ENCODE results near the gene DGCR2. TPM values are rescaled to one million over a fixed set of nuclear protein-coding genes. Genes with fewer than 3 reads are reported as not detected.

Gene DGCR2
- total RNA-seq, 1 experiment from 2014 or later, result 42.9 TPM

GRCh38 chr22:19137384-19138216 lies 15.4 kb upstream of the DGCR2 start:
- CTCF ChIA-PET, result no interaction called here
- RAD21 ChIA-PET (ENCODE audit: low non-redundant PET in 1 of 2, low total read pairs in 2 of 2, uncharacterized antibody in 2 of 2, unreplicated experiment in 2 of 2), result no interaction called here

More at GRCh38 chr22:19137384-19138216, 15.4 kb upstream of the DGCR2 start:
- intact Hi-C loops (cut with micrococcal nuclease), result no loop called here
- Histone ChIP-seq H3K9me2 (ENCODE audit: insufficient read depth) (no peaks in the 10 kb centered on the region), H2AFZ (ENCODE audit: low read depth, low read length, poor library complexity, severe bottlenecking) (no peak overlapping the region), H3K27ac (ENCODE audit: low read depth, low read length) (no peak overlapping the region), H3K4me1 (ENCODE audit: control insufficient read depth in 1 of 2, insufficient read depth in 2 of 2, low read length in 2 of 2) (no peaks in the 10 kb centered on the region), H3K9ac (ENCODE audit: low read length) (no peak overlapping the region), H3K79me2 (ENCODE audit: insufficient read depth, low read length) (peaks cover 5% of the 10 kb centered on the region; the same call in 1 of the 2 replicates), H3K9me3 (ENCODE audit: control insufficient read depth in 1 of 2, insufficient read depth in 1 of 2, low read depth in 1 of 2, low read length in 2 of 2) (no peaks in the 10 kb centered on the region), H3K27me3 (ENCODE audit: insufficient read depth, low read length) (no peaks in the 10 kb centered on the region), H4K20me1 (ENCODE audit: insufficient read depth) (no peaks in the 10 kb centered on the region), H3K36me3 (ENCODE audit: control insufficient read depth in 1 of 2, insufficient read depth in 2 of 2, low read length in 2 of 2) (peaks cover 37 to 47% of the 10 kb centered on the region in 2 experiments; a peak in 3 of 4 replicates), H3K4me3 (replicated peaks in 1 of 2; ENCODE audit: low read depth in 1 of 2, low read length in 2 of 2) (no peak overlapping the region), H3K4me2 (ENCODE audit: low read length) (no peak overlapping the region)
- no peak for DNase-seq (ENCODE audit: low read depth, low spot score)
- ATAC-seq, result no peak
- no TSS peak for BruUV-seq (replicated peaks)
- POLR2A ChIA-PET, result no interaction called here
- TF ChIP-seq POLR2A (IDR thresholded peaks at IDR 0.05; ENCODE audit: borderline replicate concordance, extremely low read depth, insufficient read depth, insufficient read length) (no peak), REST (IDR thresholded peaks at IDR 0.05; ENCODE audit: low read depth) (no peak), SIN3A (IDR thresholded peaks at IDR 0.05; ENCODE audit: low read depth) (no peak), CEBPB (IDR thresholded peaks at IDR 0.05; ENCODE audit: low read depth) (no peak), EGR1 (IDR thresholded peaks at IDR 0.05; ENCODE audit: low read depth) (no peak), ATF3 (IDR thresholded peaks at IDR 0.05) (no peak), FOSL1 (IDR thresholded peaks at IDR 0.05; ENCODE audit: low read depth) (no peak), YY1 (IDR thresholded peaks at IDR 0.05; ENCODE audit: extremely low read depth, insufficient replicate concordance, low read depth, low read length) (no peak), CBX3 (IDR thresholded peaks at IDR 0.05; ENCODE audit: low read depth) (no peak), ZNF274 (IDR thresholded peaks at IDR 0.05; ENCODE audit: low read depth, low read length) (no peak)
- TF ChIP-seq, protein P1, sequence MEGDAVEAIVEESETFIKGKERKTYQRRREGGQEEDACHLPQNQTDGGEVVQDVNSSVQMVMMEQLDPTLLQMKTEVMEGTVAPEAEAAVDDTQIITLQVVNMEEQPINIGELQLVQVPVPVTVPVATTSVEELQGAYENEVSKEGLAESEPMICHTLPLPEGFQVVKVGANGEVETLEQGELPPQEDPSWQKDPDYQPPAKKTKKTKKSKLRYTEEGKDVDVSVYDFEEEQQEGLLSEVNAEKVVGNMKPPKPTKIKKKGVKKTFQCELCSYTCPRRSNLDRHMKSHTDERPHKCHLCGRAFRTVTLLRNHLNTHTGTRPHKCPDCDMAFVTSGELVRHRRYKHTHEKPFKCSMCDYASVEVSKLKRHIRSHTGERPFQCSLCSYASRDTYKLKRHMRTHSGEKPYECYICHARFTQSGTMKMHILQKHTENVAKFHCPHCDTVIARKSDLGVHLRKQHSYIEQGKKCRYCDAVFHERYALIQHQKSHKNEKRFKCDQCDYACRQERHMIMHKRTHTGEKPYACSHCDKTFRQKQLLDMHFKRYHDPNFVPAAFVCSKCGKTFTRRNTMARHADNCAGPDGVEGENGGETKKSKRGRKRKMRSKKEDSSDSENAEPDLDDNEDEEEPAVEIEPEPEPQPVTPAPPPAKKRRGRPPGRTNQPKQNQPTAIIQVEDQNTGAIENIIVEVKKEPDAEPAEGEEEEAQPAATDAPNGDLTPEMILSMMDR (IDR thresholded peaks at IDR 0.05 in 2 of 3, conservative IDR thresholded peaks at IDR 0.05 in 1 of 3; ENCODE audit: borderline replicate concordance in 1 of 3, insufficient read depth in 1 of 3, low read depth in 2 of 3, low read length in 2 of 3), result no peak
- TF ChIP-seq, protein P2, sequence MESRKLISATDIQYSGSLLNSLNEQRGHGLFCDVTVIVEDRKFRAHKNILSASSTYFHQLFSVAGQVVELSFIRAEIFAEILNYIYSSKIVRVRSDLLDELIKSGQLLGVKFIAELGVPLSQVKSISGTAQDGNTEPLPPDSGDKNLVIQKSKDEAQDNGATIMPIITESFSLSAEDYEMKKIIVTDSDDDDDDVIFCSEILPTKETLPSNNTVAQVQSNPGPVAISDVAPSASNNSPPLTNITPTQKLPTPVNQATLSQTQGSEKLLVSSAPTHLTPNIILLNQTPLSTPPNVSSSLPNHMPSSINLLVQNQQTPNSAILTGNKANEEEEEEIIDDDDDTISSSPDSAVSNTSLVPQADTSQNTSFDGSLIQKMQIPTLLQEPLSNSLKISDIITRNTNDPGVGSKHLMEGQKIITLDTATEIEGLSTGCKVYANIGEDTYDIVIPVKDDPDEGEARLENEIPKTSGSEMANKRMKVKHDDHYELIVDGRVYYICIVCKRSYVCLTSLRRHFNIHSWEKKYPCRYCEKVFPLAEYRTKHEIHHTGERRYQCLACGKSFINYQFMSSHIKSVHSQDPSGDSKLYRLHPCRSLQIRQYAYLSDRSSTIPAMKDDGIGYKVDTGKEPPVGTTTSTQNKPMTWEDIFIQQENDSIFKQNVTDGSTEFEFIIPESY (IDR thresholded peaks at IDR 0.05; ENCODE audit: extremely low read depth, insufficient replicate concordance, low read length), result no peak
